Right lobe of liver (tissue), 6 donors: Measurements from ENCODE around the gene CS. TPM values are rescaled to one million over a fixed set of nuclear protein-coding genes. Genes with fewer than 3 reads are reported as not detected.
A peak's percentile ranks its signal among the peaks of the same experiment; 100 is the strongest.

ENCODE experiments used
- ATAC-seq, 4 donors: fragments of 200-7000 bp; cut with Tn5 transposase; one replicate each; pipeline ENCODE4 v1.9.1; 2020; ENCODE audit warnings: mild to moderate bottlenecking in 4 of 4, moderate library complexity in 4 of 4
- DNase-seq, 3 donors: peaks; one replicate each; pipeline ENCODE4 v3.0.0-alpha.2; 2020
- H3K27ac ChIP-seq, 3 donors: fragments of 200-600 bp; one replicate each; pipeline ENCODE4 v1.8.0; 2022
- H3K27me3 ChIP-seq, 2 donors: fragments of 200-600 bp; one replicate each; pipeline ENCODE4 v1.8.0; 2022
- H3K36me3 ChIP-seq, 4 donors: fragments of 200-600 bp; sonication (generic) in 1 of 4; one replicate each; pipeline versions ENCODE4 v1.5.1 to v1.8.0; 2017 to 2022; ENCODE audit warnings: control low read depth in 1 of 4
- H3K4me1 ChIP-seq, 4 donors: fragments of 200-600 bp; sonication (generic) in 1 of 4; one replicate each; pipeline versions ENCODE4 v1.5.1 to v1.8.0; 2017 to 2022; ENCODE audit warnings: control low read depth in 1 of 4
- H3K4me3 ChIP-seq, 3 donors: fragments of 200-600 bp; one replicate each; pipeline ENCODE4 v1.8.0; 2022
- H3K9me3 ChIP-seq, 4 donors: fragments of 200-600 bp; sonication (generic) in 1 of 4; one replicate each; pipeline versions ENCODE4 v1.5.1 to v1.8.0; 2017 to 2022; ENCODE audit warnings: control low read depth in 1 of 4
- POLR2A ChIP-seq: fragments of 450-650 bp; IDR thresholded peaks from one replicate; pipeline ENCODE4 v1.6.1; 2017; ENCODE audit warnings: antibody characterized with exemption, mild to moderate bottlenecking
- WGBS: methylation state at CpG from one replicate; pipeline ENCODE4 v1.1.6; 2018; ENCODE audit warnings: low coverage, low lambda C conversion rate; ENCODE audit not compliant: insufficient coverage; ENCODE audit errors: missing lambda C conversion rate; 5-methylcytosine and 5-hydroxymethylcytosine counted together
- intact Hi-C, 2 donors: fragments of 100-400 bp; cut with DNase I; formaldehyde crosslinking; loops; one replicate each; pipeline versions ENCODE4 v1.11.2 to v1.14.1; 2022
- total RNA-seq, 6 experiments: library from RNA; depleted of rRNA in 2 of 6; stranded (reverse); fragments of >200 nt in 2 of 6; fragmentation: NEBNext Ultra II Directional in 3 of 6; extraction: Animal tissue kit (Norgen Biotek cat#: 25700) in 3 of 6; gene quantifications; one replicate each; pipeline versions ENCODE4 v1.1.0 to v1.2.4, GENCODE V29; 2016 to 2023
- TF ChIP-seq, protein P1 (sequence below), 4 donors: fragments of 200-600 bp in 3 of 4; fragments of 450-650 bp in 1 of 4; IDR thresholded peaks; one replicate each; pipeline versions ENCODE4 v1.5.1 to v1.8.0; 2016 to 2022; ENCODE audit warnings: antibody characterized with exemption in 4 of 4, mild to moderate bottlenecking in 2 of 4
- donor health status: DM: no; HTN: yes; CAD: no.
- donor health status: DM: no; HTN: no; CAD: no.
- donor health status: DM: no; HTN: no; CAD: no.
- donor health status: DM: no; HTN: yes; CAD: no.
- donor health status: DM: no; HTN: yes; CAD: no.

CS gene
- total RNA-seq, 6 experiments from 2014 or later, result 45.6 to 109 (median 61.2) TPM

GRCh38 chr12:56224954-56225353, 75.2 kb downstream of the CS start:
- Histone ChIP-seq H3K4me1 (peaks cover 0 to 24% (median 7%) of the 10 kb centered on the region in 4 donors), H3K27ac (no peak overlapping the region), H3K9me3 (no peaks in the 10 kb centered on the region), H3K4me3 (peak overlapping the region; percentile 65 to 78 (median 72)), H3K27me3 (no peaks in the 10 kb centered on the region), H3K36me3 (no peaks in the 10 kb centered on the region)
- TF ChIP-seq POLR2A, result no peak
- TF ChIP-seq, protein P1, sequence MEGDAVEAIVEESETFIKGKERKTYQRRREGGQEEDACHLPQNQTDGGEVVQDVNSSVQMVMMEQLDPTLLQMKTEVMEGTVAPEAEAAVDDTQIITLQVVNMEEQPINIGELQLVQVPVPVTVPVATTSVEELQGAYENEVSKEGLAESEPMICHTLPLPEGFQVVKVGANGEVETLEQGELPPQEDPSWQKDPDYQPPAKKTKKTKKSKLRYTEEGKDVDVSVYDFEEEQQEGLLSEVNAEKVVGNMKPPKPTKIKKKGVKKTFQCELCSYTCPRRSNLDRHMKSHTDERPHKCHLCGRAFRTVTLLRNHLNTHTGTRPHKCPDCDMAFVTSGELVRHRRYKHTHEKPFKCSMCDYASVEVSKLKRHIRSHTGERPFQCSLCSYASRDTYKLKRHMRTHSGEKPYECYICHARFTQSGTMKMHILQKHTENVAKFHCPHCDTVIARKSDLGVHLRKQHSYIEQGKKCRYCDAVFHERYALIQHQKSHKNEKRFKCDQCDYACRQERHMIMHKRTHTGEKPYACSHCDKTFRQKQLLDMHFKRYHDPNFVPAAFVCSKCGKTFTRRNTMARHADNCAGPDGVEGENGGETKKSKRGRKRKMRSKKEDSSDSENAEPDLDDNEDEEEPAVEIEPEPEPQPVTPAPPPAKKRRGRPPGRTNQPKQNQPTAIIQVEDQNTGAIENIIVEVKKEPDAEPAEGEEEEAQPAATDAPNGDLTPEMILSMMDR (IDR thresholded peaks at IDR 0.05), result no peak
- ATAC-seq (no peak), DNase-seq (no peak)
- 55% methylated on average over 5 of the region's 11 CpGs for WGBS
- intact Hi-C loops, result no loop called here

DNA sequence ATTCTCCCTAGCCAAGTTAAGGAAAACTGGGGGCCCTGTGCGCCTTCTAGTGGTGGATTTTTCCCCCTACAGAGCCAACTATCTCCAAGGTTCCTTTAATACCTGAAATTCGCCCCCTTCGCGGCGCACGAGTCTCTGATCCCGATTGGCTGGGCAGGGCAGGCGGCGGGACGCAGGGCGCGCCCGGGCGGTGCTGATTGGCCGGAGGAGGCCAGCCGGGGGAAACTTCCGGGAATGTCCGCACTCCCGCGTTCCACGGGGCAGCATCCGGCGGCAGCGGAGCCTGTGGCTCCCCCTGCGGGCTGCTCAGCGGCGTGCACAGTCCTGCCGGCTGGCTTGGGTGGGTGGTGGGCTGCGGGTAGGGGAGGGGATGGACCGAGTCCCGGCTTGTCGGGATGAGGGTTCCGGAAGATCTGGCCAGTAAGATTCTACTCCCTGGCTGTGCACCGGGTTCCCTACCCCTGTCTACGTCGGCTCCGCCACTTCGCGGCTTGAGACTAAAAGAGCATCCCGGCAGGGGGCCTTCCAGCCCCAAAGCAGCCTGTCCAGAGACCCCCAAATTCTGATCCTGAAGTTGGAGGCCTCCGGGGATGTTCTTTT, 75.9 kb downstream of the CS start, which contains the start of gene NABP2:
TSS of gene NABP2 (plus strand) at position 241 of the 600 bp plus-strand sequence. CDS start 515 bp downstream, outside the sequence.
- ATAC-seq, result peak; percentile 83 to 91 (median 88)
- no peaks in the 10 kb centered on the region for H3K27me3 ChIP-seq
- DNase-seq, result peak; percentile 98
- peak within 1 kb of the TSS; percentile 65 to 78 (median 72) for H3K4me3 ChIP-seq
- H3K27ac ChIP-seq, result peak within 1 kb of the TSS; percentile 58 to 97 (median 91)
- H3K4me1 ChIP-seq, result peaks cover 0 to 24% (median 7%) of the 10 kb centered on the region in 4 donors
- no peaks in the 10 kb centered on the region for H3K36me3 ChIP-seq
- intact Hi-C loops, result no loop called here
- TF ChIP-seq POLR2A, result peak; percentile 46
- TF ChIP-seq, protein P1 (IDR thresholded peaks at IDR 0.05), result peak; percentile 82 to 94 (median 87)
- H3K9me3 ChIP-seq, result no peaks in the 10 kb centered on the region
- 0% methylated on average over 17 of the region's 41 CpGs for WGBS

GRCh38 chr12:56223571-56224101, 76.5 kb downstream of the CS start:
- DNase-seq (no peak), ATAC-seq (no peak)
- H3K36me3 ChIP-seq, result no peaks in the 10 kb centered on the region
- intact Hi-C loops, result no loop called here
- TF ChIP-seq POLR2A, result no peak
- TF ChIP-seq, protein P1 (IDR thresholded peaks at IDR 0.05), result no peak
- H3K9me3 ChIP-seq, result no peaks in the 10 kb centered on the region
- peak overlapping the region; percentile 65 to 78 (median 72) for H3K4me3 ChIP-seq
- WGBS, result 24% methylated on average over 14 of the region's 15 CpGs
- H3K27ac ChIP-seq, result peak overlapping the region; percentile 58 to 97 (median 91)
- H3K4me1 ChIP-seq, result peaks cover 0 to 24% (median 7%) of the 10 kb centered on the region in 4 donors
- no peaks in the 10 kb centered on the region for H3K27me3 ChIP-seq

DNA sequence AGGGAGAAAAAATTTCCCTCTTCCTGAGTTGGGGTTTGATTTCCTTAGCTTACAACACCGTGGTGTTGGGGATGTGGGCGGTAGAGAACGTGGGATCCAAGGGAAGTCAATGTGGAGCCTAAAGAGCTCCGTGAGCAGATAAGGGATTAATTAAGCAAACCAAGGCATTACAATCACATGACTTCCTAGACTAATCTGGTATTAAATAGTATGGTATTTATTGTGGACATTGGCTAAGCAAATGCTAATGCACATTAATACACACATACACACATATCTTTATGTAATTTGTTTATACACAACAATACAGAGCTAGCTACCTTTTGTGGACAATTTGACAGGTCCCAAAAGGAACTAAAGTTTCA, 77.6 kb downstream of the CS start:
- H3K27ac ChIP-seq, result peak overlapping the region; percentile 91 to 97 (median 91)
- DNase-seq (no peak), ATAC-seq (no peak)
- H3K27me3 ChIP-seq, result no peaks in the 10 kb centered on the region
- intact Hi-C loops, result no loop called here
- H3K4me3 ChIP-seq, result peak overlapping the region; percentile 49 to 78 (median 55)
- peaks cover 0 to 24% (median 7%) of the 10 kb centered on the region in 4 donors for H3K4me1 ChIP-seq
- H3K9me3 ChIP-seq, result no peaks in the 10 kb centered on the region
- WGBS, result 0% methylated on average over 4 of the region's 4 CpGs
- no peak for TF ChIP-seq POLR2A
- TF ChIP-seq, protein P1 (IDR thresholded peaks at IDR 0.05), result no peak
- H3K36me3 ChIP-seq, result no peaks in the 10 kb centered on the region
